HepG2 (cell line): ENCODE data around the gene TPGS1. TPM values are rescaled to one million over a fixed set of nuclear protein-coding genes. Genes with fewer than 3 reads are reported as not detected.
A peak's percentile ranks its signal among the peaks of the same experiment; 100 is the strongest.

Experiments used
- ATF1 ChIP-seq: IDR thresholded peaks from 2 replicates; pipeline ENCODE4 v1.6.1; 2016; ENCODE audit warnings: mild to moderate bottlenecking, control low read depth
- EED ChIP-seq: sonication (generic); formaldehyde crosslinking; IDR thresholded peaks from 2 replicates; pipeline ENCODE4 v1.5.0; 2020; ENCODE audit warnings: mild to moderate bottlenecking, missing genetic modification reagents
- GLI4 ChIP-seq: sonication (generic); formaldehyde crosslinking; IDR thresholded peaks from 2 replicates; pipeline ENCODE4 v1.5.1; 2020; ENCODE audit warnings: missing genetic modification reagents, mild to moderate bottlenecking, moderate library complexity, borderline replicate concordance
- ISL2 ChIP-seq: sonication (generic); formaldehyde crosslinking; IDR thresholded peaks from 2 replicates; pipeline ENCODE4 v1.5.0; 2020; ENCODE audit warnings: missing genetic modification reagents
- KDM3A ChIP-seq: IDR thresholded peaks from 2 replicates; pipeline ENCODE4 v1.6.1; 2018; ENCODE audit warnings: low read depth, missing compliant biosample characterization
- MATR3 ChIP-seq: sonication (generic); formaldehyde crosslinking; IDR thresholded peaks from 2 replicates; pipeline ENCODE4 v1.4.0; 2020; ENCODE audit warnings: missing genetic modification reagents
- MIER2 ChIP-seq: IDR thresholded peaks from 2 replicates; pipeline ENCODE4 v1.6.1; 2016; ENCODE audit warnings: missing biosample characterization, missing genetic modification reagents
- NONO ChIP-seq, 2 experiments: fragments of 450-650 bp in 1 of 2; sonication (generic) in 1 of 2; formaldehyde crosslinking in 1 of 2; IDR thresholded peaks in 1 of 2; conservative IDR thresholded peaks in 1 of 2; 2 replicates each; pipeline versions ENCODE4 v1.6.1 to v1.8.0; 2017 to 2022; ENCODE audit warnings: mild to moderate bottlenecking in 1 of 2, missing genetic modification reagents in 1 of 2, moderate library complexity in 1 of 2
- NR2F6 ChIP-seq, 2 experiments: IDR thresholded peaks; 2 replicates each; pipeline ENCODE4 v1.6.1; 2016; ENCODE audit warnings: antibody characterized with exemption in 1 of 2, mild to moderate bottlenecking in 1 of 2
- SIN3A ChIP-seq: IDR thresholded peaks from 2 replicates; pipeline ENCODE4 v1.6.1; 2011; ENCODE audit warnings: low read depth, mild to moderate bottlenecking, control low read depth, low read length, borderline replicate concordance
- SNAPC4 ChIP-seq: sonication (generic); formaldehyde crosslinking; IDR thresholded peaks from 2 replicates; pipeline ENCODE4 v1.4.0; 2020; ENCODE audit warnings: mild to moderate bottlenecking, missing genetic modification reagents
- ZNF543 ChIP-seq: sonication (generic); formaldehyde crosslinking; IDR thresholded peaks from 2 replicates; pipeline ENCODE4 v1.4.0; 2020; ENCODE audit warnings: mild to moderate bottlenecking, missing genetic modification reagents
- ZNF563 ChIP-seq: sonication (generic); formaldehyde crosslinking; IDR thresholded peaks from 2 replicates; pipeline ENCODE4 v1.8.0; 2022; ENCODE audit warnings: mild to moderate bottlenecking, moderate library complexity, missing genetic modification reagents
- ZNF646 ChIP-seq: sonication (generic); formaldehyde crosslinking; IDR thresholded peaks from 2 replicates; pipeline ENCODE4 v1.9.0; 2021; ENCODE audit warnings: mild to moderate bottlenecking, missing genetic modification reagents
- ZNF800 ChIP-seq: sonication (generic); formaldehyde crosslinking; IDR thresholded peaks from 2 replicates; pipeline ENCODE4 v1.4.0; 2020; ENCODE audit warnings: missing genetic modification reagents
- polyA plus RNA-seq, 8 experiments: library from polyadenylated mRNA; depleted of rRNA in 3 of 8; stranded (reverse) in 7 of 8; unstranded in 1 of 8; fragments of >200 nt; fragmentation: Illumina TruSeq in 4 of 8; extraction: Trizol in 4 of 8; gene quantifications; 2 replicates each; pipeline versions ENCODE4 v1.2.1 to v1.2.3, GENCODE V29; 2011 to 2016; ENCODE audit warnings: low read depth in 4 of 8, missing spikeins in 1 of 8, mixed read lengths in 1 of 8; ENCODE audit not compliant: insufficient read depth in 1 of 8
- total RNA-seq, 5 experiments: library from RNA; depleted of rRNA; stranded (reverse); fragments of >200 nt; fragmentation: Illumina TruSeq; extraction: Trizol; gene quantifications; 2 replicates each; pipeline ENCODE4 v1.2.3, GENCODE V29; 2016; ENCODE audit warnings: low read depth in 1 of 5

Gene TPGS1
- total and polyA plus RNA-seq, 2 of the 13 experiments (the other 11 are each of a cell fraction or from before 2014, with no cell fraction given), result 1.1 to 6.2 TPM

- TF ChIP-seq ZNF800 (CRISPR knock-in tag), result 0 out of 2 replicates have a peak, but pooled peaks have one; percentile 60
- 0 out of 2 replicates have a peak, but pooled peaks have one; percentile 19 for TF ChIP-seq ISL2 (CRISPR knock-in tag)
- no peak for TF ChIP-seq SNAPC4 (CRISPR knock-in tag)
- peak; percentile 24; the same call in 1 of the 2 replicates for TF ChIP-seq SIN3A
- TF ChIP-seq ATF1 (CRISPR knock-in tag), result peak; percentile 44; the same call in 1 of the 2 replicates
- no peak for TF ChIP-seq EED (CRISPR knock-in tag)
- TF ChIP-seq ZNF563 (CRISPR knock-in tag), result 0 out of 2 replicates have a peak, but pooled peaks have one; percentile 81
- TF ChIP-seq ZNF543 (CRISPR knock-in tag), result no peak
- 0 out of 2 replicates have a peak, but pooled peaks have one; percentile 52 for TF ChIP-seq KDM3A (CRISPR knock-in tag)
- no peak for TF ChIP-seq NR2F6 (IDR thresholded peaks at IDR 0.05)
- TF ChIP-seq NR2F6 (CRISPR knock-in tag; IDR thresholded peaks at IDR 0.05), result peak; percentile 71; the same call in 1 of the 2 replicates
- TF ChIP-seq MIER2 (CRISPR knock-in tag), result no peak
- no peak for TF ChIP-seq ZNF646
- no peak for TF ChIP-seq MATR3 (CRISPR knock-in tag)
- no peak for TF ChIP-seq NONO (IDR thresholded peaks at IDR 0.05)
- TF ChIP-seq NONO (CRISPR knock-in tag; conservative IDR thresholded peaks at IDR 0.05), result no peak
- no peak; the same call in 1 of the 2 replicates for TF ChIP-seq GLI4
These were observed 49.5 kb downstream of the TPGS1 start (continued) for GRCh38 chr19:556611-557382.
